IPS-NIHi7 (cell line): ENCODE measurements around the gene TEX47.

Experiments
- DNase-seq: peaks from one replicate; pipeline ENCODE4 v3.0.0; 2012; ENCODE audit warnings: mixed read lengths; ENCODE audit errors: extremely low spot score

TEX47 gene

DNA sequence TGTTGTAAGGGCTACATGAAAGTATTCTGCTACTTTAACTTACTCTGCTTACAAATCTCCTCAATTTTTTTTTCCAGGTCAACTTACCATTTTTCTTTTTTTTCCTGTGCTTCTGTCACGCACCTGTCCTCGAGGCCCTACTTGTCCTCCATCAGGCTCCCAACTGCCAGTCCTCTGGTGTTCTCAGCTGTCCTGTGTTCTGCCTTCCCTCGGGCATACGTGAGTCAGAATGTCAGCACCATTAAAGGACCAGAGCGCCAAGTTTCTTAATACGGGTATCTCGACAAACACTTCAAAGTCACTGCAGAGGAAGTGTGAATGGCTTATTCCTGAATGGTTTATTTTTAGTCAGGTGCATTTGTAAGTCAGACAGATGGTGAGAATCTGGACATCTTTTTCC lies at the start of gene TEX47:
Gene TEX47, minus strand, starts transcription at position 185 of the 400 bp plus-strand sequence. CDS start 795 bp downstream, outside the sequence.
- no peak for DNase-seq

DNA sequence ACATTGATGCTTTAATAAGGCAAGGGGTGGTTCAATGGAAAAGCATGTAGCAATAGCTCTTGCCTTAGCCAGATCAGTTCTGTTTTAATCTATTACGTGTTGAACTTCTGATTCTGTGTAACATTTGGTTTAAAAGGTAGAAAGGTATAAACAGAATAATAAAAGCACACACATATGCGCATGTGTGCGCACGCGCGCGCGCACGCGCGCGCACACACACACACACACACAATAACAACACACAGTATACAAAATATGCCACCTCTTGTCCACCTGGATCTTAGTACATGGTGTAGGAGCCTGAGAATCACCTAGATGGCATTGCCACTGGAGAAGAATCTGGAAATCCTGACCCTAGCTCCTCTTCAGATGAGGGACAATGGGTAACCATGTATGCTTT lies 49.6 kb upstream of the TEX47 start:
- DNase-seq: no peak

DNA sequence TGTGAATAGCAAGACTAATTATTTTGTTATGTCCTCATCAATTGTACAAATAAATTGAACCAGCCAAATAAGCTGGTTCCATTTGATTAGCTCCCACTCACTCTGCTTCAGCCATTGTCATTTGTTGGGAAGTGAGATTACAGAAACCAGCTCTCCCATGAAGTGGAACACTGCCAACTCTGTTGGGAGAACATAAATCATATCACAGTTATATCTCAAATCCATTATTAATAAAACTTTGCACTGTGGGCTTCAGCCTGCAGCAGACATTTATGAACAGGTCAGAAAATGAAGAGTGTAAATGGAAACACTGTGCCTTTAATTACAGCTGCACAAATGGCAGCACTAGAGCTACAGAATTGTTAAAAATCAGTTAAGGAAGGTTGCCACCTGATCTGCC lies 46.7 kb upstream of the TEX47 start:
- no peak for DNase-seq

DNA sequence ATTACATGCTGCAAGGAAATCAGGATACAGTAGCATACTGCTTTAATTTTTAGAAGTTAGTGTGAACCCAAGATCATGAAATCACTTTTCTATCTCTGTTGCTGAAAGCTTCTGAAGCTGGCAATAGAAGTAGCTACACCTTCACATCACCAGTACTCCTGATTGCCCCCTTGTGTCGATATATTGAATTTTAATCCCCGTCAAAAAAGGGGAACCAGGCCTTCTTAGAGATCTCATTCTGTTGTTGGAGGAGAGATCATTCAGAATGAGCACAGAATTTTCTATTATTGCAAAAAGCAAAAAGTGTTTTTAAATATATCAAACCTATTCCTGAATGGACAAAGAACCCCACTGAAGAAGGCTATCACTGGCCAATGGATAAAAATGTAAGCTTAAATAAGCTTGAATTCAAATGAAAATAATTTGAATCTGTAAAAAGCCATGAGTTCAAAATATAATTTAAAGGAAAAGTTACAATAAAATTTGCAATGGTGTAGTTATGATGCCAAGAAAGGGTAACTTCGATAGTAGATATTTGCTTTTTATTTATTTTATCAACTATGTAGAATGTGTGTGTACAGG lies 39.7 kb upstream of the TEX47 start:
- DNase-seq: peak; percentile 45

DNA sequence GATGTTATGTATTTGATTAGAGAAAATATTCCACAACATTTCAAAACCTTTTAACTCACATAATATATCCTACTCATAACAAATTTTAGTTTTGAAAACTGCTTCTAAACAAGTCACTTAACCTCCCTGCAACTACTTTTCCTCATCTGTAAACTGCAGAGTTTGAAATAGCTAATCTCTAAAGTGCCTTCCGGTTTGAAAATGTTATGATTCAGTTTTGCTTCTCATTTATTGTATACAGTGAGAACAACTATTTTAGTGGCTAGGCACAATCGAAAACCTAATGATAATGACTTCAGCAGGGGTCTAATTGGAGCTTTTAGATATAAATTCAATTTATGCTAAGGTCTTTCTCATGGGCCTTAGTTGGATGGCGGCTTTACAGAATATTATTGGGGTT lies 30.7 kb upstream of the TEX47 start:
- DNase-seq: no peak

GRCh38 chr7:88818552-88818951 lies 23.0 kb upstream of the TEX47 start:
- DNase-seq: no peak

DNA sequence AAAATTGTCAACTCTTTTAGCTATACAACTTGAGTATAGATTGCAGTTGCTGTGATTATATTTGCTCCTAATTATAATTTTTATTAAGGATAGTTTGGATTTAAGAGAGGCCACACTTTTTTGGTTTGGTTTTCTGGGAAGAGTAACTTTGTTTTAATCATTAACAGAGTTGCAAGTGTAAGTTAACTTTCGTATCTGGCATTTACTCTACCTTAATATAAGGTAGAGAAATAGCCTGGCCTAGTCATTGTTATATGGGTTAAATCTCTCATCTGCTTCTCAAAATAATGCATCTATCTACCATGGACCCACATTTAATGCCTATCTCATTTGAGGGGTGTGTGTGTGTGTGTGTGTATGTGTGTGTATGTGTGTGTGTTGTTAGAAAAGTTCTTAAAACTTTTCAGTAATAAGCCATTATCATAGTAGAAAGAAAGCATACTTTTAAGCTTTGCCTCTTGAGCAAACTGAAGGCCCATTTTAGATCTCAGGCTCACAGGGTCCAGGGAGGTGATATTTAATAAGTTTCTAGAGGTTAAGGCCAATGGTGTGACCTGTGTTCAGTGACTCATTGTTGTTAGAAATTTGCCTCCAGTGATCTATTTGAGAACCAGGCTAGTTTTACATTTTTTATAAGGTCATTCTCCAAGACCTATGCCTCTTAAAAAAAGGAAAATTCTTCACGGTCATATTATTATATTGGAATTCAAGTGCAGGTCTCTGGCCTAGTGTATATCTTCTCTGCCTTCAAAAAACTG lies 10.9 kb upstream of the TEX47 start:
- no peak for DNase-seq

DNA sequence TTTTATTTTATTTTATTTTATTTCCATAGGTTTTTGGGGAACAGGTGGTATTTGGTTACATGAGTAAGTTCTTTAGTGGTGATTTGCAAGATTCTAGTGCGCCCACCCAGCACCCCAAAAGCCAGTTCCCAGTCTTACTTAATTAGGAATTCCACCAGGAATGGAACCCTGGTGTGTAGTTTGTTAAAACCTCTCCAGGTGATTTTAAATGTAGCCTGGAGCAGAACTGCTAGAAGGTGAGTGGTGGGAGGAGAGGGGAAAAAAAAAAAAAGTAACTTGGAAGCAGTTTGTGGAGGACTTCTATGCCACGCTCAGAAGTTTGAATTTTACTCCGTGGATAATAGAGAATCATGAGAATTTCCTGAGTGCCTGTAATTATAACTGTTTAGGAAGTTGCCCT lies 5.5 kb upstream of the TEX47 start:
- DNase-seq: no peak

DNA sequence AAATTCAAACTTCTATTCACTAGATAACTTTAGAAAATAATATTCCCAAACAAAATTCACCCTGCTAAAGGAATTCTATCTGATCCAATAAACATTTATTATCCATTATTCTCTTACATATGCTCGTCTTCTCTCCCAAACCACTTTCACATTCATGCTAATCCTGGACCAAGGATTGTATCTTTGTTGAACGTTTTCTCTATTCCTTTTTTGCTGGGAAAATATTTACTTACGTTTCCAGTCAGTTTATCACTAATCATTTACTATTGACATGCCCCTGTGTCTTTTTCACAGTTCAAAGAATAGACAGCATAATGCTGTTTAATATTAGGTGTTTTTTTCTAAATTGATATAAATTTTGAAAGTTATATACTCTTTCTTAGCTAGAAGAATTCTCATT lies 3.2 kb downstream of the TEX47 start:
- no peak for DNase-seq

GRCh38 chr7:88791891-88792290 lies 3.6 kb downstream of the TEX47 start:
- DNase-seq: no peak

DNA sequence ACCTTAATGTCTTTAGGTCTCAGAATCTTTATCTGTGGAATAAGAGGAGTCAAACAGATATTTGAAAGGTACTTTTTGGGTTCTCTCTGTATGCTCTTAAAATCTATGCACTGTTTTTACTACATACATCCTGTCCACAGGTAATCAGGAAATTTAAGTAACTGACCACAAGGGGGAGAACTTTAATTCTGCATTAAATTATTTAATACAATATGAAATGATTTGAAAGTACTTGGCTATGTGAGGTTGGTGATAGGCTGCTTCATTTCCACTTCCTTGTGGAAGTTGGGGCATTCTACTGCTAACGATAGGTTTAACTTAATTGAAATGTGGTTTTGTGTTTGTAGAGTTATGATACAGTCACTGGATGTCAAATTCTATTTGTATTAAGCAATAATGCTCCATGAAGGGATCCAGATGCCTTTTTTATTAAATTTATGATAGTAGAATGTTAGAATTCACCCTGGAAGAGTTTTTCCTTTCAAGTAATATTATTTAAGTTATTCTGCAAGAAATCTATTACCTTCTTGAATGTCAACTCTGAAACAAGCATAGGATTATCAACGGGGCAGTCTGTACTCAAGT lies 6.0 kb downstream of the TEX47 start:
- DNase-seq: no peak

DNA sequence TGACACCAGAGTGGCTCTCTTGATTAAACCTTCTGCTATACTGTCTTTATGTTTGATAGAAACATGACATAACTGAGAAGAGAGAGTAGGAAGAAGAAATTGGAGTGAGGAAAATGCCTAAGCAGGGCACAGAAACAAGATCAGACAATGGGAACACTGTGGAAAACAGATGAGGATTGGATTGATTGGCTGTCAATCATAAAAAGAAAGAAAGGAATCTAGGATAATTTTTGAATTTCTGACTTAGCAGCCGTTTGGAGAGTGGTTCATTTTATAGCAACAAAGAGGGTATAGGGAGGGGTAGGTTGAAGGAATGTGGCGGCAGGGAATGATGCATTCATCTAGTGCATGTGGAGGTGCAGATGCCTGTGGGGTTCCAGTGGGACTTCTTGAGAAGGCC lies 7.8 kb downstream of the TEX47 start:
- no peak for DNase-seq

DNA sequence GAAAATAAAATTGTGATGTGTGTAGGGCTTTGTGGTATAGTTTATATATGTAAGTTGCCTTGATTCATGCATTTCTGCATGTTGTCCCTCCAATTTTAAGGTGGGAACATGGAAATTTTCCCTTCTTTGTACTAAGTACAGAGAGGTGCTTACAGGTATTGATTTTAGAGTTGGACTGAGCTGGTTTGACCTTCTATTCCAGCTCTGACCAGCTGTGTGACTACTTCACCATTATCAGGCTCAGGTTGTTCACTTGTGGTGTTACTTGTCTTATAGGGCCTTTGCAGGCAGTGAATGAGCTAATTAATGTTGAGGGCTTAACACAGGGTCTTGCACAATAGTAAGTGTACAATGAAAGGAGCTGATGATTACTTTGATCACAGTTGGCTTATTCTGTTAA lies 19.7 kb downstream of the TEX47 start:
- no peak for DNase-seq

DNA sequence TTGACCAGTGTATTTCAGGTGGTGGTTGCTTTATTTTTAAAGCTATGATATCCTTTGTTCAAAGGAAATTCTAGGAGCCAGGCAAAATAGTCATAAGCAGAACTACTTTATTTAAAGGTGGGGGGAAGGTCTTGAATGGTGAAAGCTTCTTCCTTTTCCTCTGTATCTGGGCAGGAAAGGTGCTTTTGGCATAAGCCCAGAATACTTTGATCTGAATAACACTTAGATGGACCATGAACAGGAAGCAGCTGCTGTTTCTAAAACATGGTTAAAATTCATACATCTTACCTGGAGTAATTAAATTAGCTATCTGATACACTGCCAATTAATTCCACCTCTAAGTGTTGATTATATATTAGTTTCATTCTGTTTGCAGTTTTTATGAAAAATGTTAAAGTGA lies 22.8 kb downstream of the TEX47 start:
- no peak for DNase-seq

DNA sequence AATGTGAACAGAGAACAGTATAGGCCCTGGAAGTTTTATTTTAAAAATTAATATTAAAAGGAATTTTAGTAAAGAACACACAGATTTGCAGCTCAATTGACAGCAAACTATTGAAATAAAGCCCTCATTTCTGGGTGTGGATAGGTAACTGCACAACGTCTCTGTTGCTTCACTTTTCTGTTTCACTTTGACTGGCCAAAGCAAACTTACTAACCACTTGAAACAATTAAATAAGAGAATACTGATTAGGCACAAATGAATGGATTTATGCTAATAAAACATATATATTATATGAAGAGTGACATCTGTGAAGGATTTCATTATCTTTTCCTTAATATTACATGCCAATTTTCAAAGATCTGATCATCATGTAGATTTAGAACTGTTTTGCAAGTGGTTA lies 24.1 kb downstream of the TEX47 start:
- no peak for DNase-seq

DNA sequence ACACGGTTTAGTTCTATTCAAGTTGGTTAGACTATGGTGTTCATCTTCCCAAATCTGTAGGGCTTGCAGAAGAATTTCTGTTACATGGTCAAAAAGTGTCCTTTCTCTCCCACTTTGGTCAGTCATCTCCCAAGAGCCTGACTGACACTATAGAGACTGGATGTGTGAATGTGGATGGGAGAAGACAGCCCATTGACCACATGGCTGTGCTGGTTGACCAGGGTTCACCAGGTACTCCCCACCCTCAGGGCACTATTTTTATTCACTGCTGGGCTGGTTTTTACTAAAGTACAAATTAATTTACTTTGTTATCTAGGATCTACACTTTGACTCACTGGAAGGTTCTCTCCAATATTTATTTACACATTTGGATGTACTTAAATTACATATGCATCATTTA lies 33.8 kb downstream of the TEX47 start:
- DNase-seq: no peak

DNA sequence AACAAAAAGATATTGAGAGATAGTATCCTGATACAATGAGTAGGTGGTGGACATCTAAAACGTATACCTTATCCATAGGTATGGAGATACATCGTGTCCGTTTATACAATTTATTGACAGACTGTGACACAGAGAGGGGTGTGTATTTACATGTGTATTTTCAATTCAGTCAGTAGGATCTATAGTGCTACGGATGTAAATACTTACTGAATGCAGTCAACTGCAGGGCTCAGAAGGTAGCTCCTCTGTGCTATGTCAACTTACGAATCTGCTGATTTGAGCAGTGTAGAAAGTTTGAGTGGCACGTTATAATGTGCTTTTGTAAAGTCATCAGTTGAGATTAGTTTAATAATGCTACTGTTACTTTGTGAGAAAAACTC lies 35.4 kb downstream of the TEX47 start:
- DNase-seq: no peak

GRCh38 chr7:88759230-88760135 lies 36.1 kb downstream of the TEX47 start, which contains the start of gene ZNF804B:
TSS of gene ZNF804B (plus strand) at chr7:88759700. CDS start at chr7:88759977, 277 bp downstream.
- DNase-seq: peak; percentile 72

DNA sequence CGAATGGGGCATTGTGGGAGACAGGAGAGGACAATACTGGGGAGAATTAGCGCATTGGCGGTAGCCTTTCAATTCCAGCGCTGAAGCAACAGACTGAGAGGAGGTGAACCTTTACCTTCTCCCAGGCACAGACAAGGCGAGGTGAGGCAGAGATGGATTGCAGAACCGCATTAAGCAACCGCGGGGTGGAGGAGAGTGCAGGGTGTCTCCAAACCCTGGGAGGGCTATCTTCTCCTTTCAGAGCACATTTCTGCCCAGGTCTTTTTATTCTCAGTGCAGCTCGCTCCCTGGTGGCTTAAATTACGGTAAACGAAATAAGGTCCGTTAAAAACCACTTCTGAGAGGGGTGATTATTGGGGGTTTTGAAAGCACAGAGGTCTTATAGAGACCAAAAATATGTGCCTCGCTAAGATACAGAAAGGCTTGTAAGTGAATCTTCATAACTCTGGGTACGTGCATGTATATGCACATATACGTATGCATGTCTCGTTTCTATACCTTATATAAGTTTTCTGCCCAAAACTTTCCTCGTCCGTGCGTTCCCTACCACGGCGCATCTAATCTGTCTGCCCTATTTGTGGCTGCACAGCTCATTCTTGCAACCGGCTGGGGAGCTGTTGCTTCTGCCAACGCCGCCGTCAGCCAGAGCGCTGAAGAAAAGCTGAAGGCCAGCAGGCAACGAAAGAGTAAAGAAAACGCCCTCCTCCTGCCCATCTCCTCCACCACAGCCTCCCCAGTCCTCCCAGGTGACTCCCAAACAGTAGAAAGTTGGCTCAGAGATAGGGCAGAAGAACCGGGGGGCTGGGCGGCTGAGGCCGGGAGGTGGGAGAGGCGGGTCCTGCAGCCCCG lies 36.9 kb downstream of the TEX47 start:
- DNase-seq: peak; percentile 51

DNA sequence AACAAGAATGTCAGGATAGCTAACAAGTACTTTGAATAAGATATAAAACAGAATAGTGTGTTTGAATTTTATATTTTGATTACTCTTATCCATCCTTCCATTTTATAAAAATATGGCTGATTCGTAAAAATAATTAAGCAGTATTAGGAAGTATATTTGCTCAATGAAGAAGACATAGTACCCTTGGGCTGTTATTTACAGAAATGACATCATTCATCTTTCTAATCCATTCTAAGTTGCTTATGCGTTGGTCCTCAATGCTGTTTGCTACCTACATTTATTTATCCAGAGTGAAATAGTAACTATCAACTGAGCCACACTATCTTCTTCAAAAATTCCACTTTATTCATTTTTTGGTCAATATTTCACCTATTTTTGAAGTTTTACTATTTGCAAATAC lies 38.2 kb downstream of the TEX47 start:
- no peak for DNase-seq

DNA sequence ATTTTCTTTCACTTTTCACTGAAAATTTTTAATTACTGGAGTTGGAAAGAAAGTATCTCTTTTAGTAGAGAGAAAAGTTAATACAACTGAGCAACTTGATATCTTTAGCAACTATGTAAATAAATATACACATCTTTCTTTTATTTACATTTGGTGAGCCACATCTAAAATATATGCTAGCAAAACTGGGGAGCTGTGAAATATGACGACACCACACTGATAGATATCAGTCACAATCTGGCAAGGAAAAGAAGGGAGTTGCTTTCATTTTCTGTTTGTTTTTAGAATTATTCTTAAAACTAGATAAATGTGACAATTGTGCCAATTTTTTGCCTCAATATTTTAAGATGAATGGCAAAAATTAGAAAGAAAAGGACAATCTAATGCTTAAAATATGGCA lies 38.7 kb downstream of the TEX47 start:
- no peak for DNase-seq
